H1 (cell line): ENCODE results near the gene SERPINA6.

Source experiments
- ATF2 ChIP-seq: IDR thresholded peaks from 2 replicates; pipeline ENCODE4 v1.6.1; 2012; ENCODE audit warnings: low read length, inconsistent platforms
- CHD2 ChIP-seq: IDR thresholded peaks from 2 replicates; pipeline ENCODE4 v1.6.1; 2012; ENCODE audit warnings: low read length, improper control_type of control experiment
- GABPA ChIP-seq: IDR thresholded peaks from 2 replicates; pipeline ENCODE4 v1.6.1; 2011; ENCODE audit warnings: mild to moderate bottlenecking, low read length, moderate library complexity, borderline replicate concordance; ENCODE audit not compliant: insufficient read depth
- JUND ChIP-seq: IDR thresholded peaks from 2 replicates; pipeline ENCODE4 v1.6.1; 2011; ENCODE audit warnings: mild to moderate bottlenecking, improper control_type of control experiment, low read length
- POLR2A ChIP-seq, 2 experiments: IDR thresholded peaks; 1 replicate in 1 of 2; 2 replicates in 1 of 2; pipeline ENCODE4 v1.6.1; 2011; ENCODE audit warnings: low read depth in 2 of 2, low read length in 2 of 2, mild to moderate bottlenecking in 2 of 2; ENCODE audit errors: control extremely low read depth in 1 of 2
- SP2 ChIP-seq: IDR thresholded peaks from 2 replicates; pipeline ENCODE4 v1.6.1; 2012; ENCODE audit warnings: mild to moderate bottlenecking, low read length, inconsistent platforms
- SRF ChIP-seq: IDR thresholded peaks from 2 replicates; pipeline ENCODE4 v1.6.1; 2011; ENCODE audit warnings: mild to moderate bottlenecking, low read depth, low read length, moderate library complexity
- TEAD4 ChIP-seq: IDR thresholded peaks from 2 replicates; pipeline ENCODE4 v1.6.1; 2012; ENCODE audit warnings: low read depth, low read length, inconsistent platforms, mixed read lengths
- TF ChIP-seq, protein P1 (sequence below), 3 experiments: IDR thresholded peaks; 1 replicate in 2 of 3; 2 replicates in 1 of 3; pipeline versions ENCODE4 v1.5.1 to v1.6.1; 2011; ENCODE audit warnings: low read length in 3 of 3, mild to moderate bottlenecking in 3 of 3, inconsistent platforms in 2 of 3, low read depth in 1 of 3, moderate library complexity in 1 of 3; ENCODE audit not compliant: insufficient read depth in 1 of 3; ENCODE audit errors: control extremely low read depth in 1 of 3

- TF ChIP-seq GABPA (no peak), ATF2 (no peak), POLR2A (IDR thresholded peaks at IDR 0.05; ENCODE audit: control extremely low read depth in 1 of 2, low read depth in 2 of 2, low read length in 2 of 2) (no peak), JUND (no peak), SRF (no peak), TEAD4 (no peak), CHD2 (no peak), SP2 (no peak)
- TF ChIP-seq, protein P1, sequence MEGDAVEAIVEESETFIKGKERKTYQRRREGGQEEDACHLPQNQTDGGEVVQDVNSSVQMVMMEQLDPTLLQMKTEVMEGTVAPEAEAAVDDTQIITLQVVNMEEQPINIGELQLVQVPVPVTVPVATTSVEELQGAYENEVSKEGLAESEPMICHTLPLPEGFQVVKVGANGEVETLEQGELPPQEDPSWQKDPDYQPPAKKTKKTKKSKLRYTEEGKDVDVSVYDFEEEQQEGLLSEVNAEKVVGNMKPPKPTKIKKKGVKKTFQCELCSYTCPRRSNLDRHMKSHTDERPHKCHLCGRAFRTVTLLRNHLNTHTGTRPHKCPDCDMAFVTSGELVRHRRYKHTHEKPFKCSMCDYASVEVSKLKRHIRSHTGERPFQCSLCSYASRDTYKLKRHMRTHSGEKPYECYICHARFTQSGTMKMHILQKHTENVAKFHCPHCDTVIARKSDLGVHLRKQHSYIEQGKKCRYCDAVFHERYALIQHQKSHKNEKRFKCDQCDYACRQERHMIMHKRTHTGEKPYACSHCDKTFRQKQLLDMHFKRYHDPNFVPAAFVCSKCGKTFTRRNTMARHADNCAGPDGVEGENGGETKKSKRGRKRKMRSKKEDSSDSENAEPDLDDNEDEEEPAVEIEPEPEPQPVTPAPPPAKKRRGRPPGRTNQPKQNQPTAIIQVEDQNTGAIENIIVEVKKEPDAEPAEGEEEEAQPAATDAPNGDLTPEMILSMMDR (IDR thresholded peaks at IDR 0.05; ENCODE audit: control extremely low read depth in 1 of 3, insufficient read depth in 1 of 3, low read depth in 1 of 3, low read length in 3 of 3) = no peak
Measured at GRCh38 chr14:94309721-94310120, 13.4 kb downstream of the SERPINA6 start.
